HepG2 (cell line): ENCODE measurements around the gene CCL22. TPM values are rescaled to one million over a fixed set of nuclear protein-coding genes. Genes with fewer than 3 reads are reported as not detected.

ENCODE experiments used
- ARID5B ChIP-seq: IDR thresholded peaks from 2 replicates; pipeline ENCODE4 v1.4.0; 2020; ENCODE audit warnings: mild to moderate bottlenecking, missing genetic modification reagents
- MLLT10 ChIP-seq: sonication (generic); formaldehyde crosslinking; IDR thresholded peaks from 2 replicates; pipeline ENCODE4 v1.4.0; 2020; ENCODE audit warnings: missing genetic modification reagents
- REXO4 ChIP-seq: sonication (generic); formaldehyde crosslinking; IDR thresholded peaks from 2 replicates; pipeline ENCODE4 v1.8.0; 2022; ENCODE audit warnings: missing genetic modification reagents, mild to moderate bottlenecking, borderline replicate concordance
- RXRB ChIP-seq: IDR thresholded peaks from 2 replicates; pipeline ENCODE4 v1.6.1; 2016; ENCODE audit warnings: borderline replicate concordance, missing genetic modification reagents, missing compliant biosample characterization
- SAP130 ChIP-seq: IDR thresholded peaks from 2 replicates; pipeline ENCODE4 v1.6.1; 2016; ENCODE audit warnings: low read depth
- SP2 ChIP-seq: sonication (generic); formaldehyde crosslinking; IDR thresholded peaks from 2 replicates; pipeline ENCODE4 v1.5.1; 2020; ENCODE audit warnings: mild to moderate bottlenecking, missing genetic modification reagents
- YEATS2 ChIP-seq: sonication (generic); formaldehyde crosslinking; IDR thresholded peaks from 2 replicates; pipeline ENCODE4 v1.4.0; 2020; ENCODE audit warnings: missing genetic modification reagents, borderline replicate concordance
- ZFAT ChIP-seq: sonication (generic); formaldehyde crosslinking; conservative IDR thresholded peaks from 2 replicates; pipeline ENCODE4 v1.8.1; 2023; ENCODE audit warnings: missing genetic modification reagents, inconsistent platforms
- ZNF317 ChIP-seq: sonication (generic); formaldehyde crosslinking; IDR thresholded peaks from 2 replicates; pipeline ENCODE4 v1.5.0; 2020; ENCODE audit warnings: mild to moderate bottlenecking, missing genetic modification reagents
- ZNF772 ChIP-seq: sonication (generic); formaldehyde crosslinking; IDR thresholded peaks from 2 replicates; pipeline ENCODE4 v1.5.0; 2020; ENCODE audit warnings: mild to moderate bottlenecking, missing genetic modification reagents
- polyA plus RNA-seq, 8 experiments: library from polyadenylated mRNA; depleted of rRNA in 3 of 8; stranded (reverse) in 7 of 8; unstranded in 1 of 8; fragments of >200 nt; fragmentation: Illumina TruSeq in 4 of 8; extraction: Trizol in 4 of 8; gene quantifications; 2 replicates each; pipeline versions ENCODE4 v1.2.1 to v1.2.3, GENCODE V29; 2011 to 2016; ENCODE audit warnings: low read depth in 4 of 8, missing spikeins in 1 of 8, mixed read lengths in 1 of 8; ENCODE audit not compliant: insufficient read depth in 1 of 8
- total RNA-seq, 5 experiments: library from RNA; depleted of rRNA; stranded (reverse); fragments of >200 nt; fragmentation: Illumina TruSeq; extraction: Trizol; gene quantifications; 2 replicates each; pipeline ENCODE4 v1.2.3, GENCODE V29; 2016; ENCODE audit warnings: low read depth in 1 of 5
- TF ChIP-seq, protein P1 (sequence below): sonication (generic); formaldehyde crosslinking; IDR thresholded peaks from one replicate; pipeline ENCODE4 v1.5.1; 2020; ENCODE audit warnings: mild to moderate bottlenecking, missing genetic modification reagents; ENCODE audit errors: not compliant biosample characterization
- TF ChIP-seq, protein P2 (sequence below): sonication (generic); formaldehyde crosslinking; IDR thresholded peaks from 2 replicates; pipeline ENCODE4 v1.4.0; 2020; ENCODE audit warnings: low read depth, missing genetic modification reagents

The CCL22 gene
- total and polyA plus RNA-seq, 2 of the 13 experiments (the other 11 are each of a cell fraction or from before 2014, with no cell fraction given), result not detected

DNA sequence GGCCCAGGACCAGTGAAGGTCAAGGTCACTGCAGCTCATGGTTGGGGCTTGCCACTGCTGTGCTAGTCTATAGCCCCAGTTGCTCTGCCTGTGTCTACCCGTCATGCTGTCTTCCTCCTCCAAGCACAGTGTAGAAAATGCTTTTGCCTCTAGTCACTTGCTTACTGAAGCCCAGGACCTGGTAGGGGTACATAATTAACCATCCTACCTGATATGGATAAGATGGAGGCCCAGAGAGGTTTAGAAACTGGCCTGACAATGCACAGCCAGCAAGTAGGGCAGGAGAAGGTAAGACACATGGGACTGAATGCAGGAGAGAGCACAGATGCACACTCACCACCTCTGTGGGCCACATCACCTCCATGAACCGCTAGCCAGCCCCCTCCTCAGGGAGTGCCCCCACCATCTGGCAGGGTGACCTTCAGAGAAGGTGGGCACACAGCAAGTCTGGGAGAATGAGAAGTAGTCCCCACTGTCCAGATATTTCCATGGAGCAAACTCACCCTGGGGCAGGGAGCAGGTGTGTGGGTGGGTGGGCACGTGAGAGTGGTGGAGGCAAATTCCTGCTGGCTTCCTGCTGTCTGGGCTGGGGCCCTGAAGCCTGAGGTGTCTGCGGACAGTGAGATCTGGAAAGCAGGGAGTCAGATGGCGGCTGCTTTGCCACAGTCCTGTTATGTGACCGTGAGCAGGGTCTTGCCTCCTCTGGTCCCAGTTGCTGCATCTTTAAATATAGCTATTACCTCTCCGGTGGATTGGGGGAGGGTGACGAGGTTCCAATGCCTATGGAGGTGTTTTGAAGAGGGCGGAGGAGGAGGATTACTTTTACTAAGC, 14.7 kb downstream of the CCL22 start (continued):
- TF ChIP-seq ARID5B (no peak; the same call in 1 of the 2 replicates), RXRB (no peak), MLLT10 (no peak), ZNF772 (CRISPR knock-in tag) (no peak), YEATS2 (CRISPR knock-in tag) (no peak), ZFAT (CRISPR knock-in tag) (no peak), SAP130 (CRISPR knock-in tag) (no peak; the same call in none of the 2 replicates), SP2 (no peak; the same call in 1 of the 2 replicates), REXO4 (CRISPR knock-in tag) (no peak), ZNF317 (no peak)
- TF ChIP-seq, protein P1, sequence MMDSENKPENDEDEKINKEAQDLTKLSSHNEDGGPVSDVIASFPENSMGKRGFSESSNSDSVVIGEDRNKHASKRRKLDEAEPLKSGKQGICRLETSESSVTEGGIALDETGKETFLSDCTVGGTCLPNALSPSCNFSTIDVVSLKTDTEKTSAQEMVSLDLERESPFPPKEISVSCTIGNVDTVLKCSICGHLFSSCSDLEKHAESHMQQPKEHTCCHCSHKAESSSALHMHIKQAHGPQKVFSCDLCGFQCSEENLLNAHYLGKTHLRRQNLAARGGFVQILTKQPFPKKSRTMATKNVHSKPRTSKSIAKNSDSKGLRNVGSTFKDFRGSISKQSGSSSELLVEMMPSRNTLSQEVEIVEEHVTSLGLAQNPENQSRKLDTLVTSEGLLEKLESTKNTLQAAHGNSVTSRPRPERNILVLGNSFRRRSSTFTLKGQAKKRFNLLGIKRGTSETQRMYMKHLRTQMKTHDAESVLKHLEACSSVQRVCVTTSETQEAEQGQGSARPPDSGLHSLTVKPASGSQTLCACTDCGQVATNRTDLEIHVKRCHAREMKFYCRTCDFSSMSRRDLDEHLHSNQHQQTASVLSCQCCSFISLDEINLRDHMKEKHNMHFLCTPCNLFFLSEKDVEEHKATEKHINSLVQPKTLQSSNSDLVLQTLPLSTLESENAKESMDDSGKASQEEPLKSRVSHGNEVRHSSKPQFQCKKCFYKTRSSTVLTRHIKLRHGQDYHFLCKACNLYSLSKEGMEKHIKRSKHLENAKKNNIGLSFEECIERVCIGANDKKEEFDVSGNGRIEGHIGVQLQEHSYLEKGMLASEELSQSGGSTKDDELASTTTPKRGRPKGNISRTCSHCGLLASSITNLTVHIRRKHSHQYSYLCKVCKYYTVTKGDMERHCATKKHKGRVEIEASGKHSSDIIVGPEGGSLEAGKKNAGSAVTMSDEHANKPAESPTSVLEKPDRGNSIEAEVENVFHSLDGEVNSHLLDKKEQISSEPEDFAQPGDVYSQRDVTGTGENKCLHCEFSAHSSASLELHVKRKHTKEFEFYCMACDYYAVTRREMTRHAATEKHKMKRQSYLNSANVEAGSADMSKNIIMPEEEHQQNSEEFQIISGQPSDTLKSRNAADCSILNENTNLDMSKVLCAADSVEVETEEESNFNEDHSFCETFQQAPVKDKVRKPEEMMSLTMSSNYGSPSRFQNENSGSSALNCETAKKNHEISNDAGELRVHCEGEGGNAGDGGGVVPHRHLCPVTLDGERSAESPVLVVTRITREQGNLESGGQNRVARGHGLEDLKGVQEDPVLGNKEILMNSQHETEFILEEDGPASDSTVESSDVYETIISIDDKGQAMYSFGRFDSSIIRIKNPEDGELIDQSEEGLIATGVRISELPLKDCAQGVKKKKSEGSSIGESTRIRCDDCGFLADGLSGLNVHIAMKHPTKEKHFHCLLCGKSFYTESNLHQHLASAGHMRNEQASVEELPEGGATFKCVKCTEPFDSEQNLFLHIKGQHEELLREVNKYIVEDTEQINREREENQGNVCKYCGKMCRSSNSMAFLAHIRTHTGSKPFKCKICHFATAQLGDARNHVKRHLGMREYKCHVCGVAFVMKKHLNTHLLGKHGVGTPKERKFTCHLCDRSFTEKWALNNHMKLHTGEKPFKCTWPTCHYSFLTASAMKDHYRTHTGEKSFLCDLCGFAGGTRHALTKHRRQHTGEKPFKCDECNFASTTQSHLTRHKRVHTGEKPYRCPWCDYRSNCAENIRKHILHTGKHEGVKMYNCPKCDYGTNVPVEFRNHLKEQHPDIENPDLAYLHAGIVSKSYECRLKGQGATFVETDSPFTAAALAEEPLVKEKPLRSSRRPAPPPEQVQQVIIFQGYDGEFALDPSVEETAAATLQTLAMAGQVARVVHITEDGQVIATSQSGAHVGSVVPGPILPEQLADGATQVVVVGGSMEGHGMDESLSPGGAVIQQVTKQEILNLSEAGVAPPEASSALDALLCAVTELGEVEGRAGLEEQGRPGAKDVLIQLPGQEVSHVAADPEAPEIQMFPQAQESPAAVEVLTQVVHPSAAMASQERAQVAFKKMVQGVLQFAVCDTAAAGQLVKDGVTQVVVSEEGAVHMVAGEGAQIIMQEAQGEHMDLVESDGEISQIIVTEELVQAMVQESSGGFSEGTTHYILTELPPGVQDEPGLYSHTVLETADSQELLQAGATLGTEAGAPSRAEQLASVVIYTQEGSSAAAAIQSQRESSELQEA, result no peak
- TF ChIP-seq, protein P2, sequence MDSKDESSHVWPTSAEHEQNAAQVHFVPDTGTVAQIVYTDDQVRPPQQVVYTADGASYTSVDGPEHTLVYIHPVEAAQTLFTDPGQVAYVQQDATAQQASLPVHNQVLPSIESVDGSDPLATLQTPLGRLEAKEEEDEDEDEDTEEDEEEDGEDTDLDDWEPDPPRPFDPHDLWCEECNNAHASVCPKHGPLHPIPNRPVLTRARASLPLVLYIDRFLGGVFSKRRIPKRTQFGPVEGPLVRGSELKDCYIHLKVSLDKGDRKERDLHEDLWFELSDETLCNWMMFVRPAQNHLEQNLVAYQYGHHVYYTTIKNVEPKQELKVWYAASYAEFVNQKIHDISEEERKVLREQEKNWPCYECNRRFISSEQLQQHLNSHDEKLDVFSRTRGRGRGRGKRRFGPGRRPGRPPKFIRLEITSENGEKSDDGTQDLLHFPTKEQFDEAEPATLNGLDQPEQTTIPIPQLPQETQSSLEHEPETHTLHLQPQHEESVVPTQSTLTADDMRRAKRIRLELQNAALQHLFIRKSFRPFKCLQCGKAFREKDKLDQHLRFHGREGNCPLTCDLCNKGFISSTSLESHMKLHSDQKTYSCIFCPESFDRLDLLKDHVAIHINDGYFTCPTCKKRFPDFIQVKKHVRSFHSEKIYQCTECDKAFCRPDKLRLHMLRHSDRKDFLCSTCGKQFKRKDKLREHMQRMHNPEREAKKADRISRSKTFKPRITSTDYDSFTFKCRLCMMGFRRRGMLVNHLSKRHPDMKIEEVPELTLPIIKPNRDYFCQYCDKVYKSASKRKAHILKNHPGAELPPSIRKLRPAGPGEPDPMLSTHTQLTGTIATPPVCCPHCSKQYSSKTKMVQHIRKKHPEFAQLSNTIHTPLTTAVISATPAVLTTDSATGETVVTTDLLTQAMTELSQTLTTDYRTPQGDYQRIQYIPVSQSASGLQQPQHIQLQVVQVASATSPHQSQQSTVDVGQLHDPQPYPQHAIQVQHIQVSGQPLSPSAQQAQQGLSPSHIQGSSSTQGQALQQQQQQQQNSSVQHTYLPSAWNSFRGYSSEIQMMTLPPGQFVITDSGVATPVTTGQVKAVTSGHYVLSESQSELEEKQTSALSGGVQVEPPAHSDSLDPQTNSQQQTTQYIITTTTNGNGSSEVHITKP (CRISPR knock-in tag), result peak; percentile 80; the same call in 1 of the 2 replicates
